Measurements from ENCODE around the gene FSHR.

FSHR gene

DNA sequence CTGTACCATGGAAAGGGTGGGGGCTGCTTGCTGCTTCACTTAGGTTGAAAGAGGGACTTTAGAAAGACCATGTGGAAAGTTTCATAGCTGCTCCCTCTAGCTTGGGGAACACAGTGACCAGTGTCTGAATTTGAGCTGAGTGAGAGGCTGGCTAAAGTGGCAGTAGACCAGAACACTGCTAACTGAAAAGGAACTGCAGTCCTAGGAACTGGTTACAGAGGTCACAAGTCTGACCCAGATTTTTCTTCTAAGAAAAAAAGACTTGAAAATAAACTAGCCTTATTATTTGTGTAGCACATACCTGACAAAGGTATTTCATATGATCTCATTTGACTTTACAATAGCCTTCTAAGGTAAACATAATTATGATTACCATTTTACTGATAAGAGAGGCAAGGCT is 153.6 kb downstream of the FSHR start:
- Histone ChIP-seq H3K36me3 (ENCODE audit: control insufficient read depth, insufficient read depth, low read length) (no peaks in the 10 kb centered on the region), H3K4me1 (ENCODE audit: control insufficient read depth, insufficient read depth, low read length) (no peaks in the 10 kb centered on the region), H3K9me3 (ENCODE audit: control insufficient read depth, insufficient read depth, low read depth, low read length) (no peaks in the 10 kb centered on the region), H3K27ac (ENCODE audit: low read depth, low read length) (no peak overlapping the region), H3K4me3 (ENCODE audit: low read depth, low read length) (no peak overlapping the region), H3K27me3 (ENCODE audit: control insufficient read depth, insufficient read depth, low read length) (no peaks in the 10 kb centered on the region), H3K9ac (ENCODE audit: low read length) (no peak overlapping the region)

DNA sequence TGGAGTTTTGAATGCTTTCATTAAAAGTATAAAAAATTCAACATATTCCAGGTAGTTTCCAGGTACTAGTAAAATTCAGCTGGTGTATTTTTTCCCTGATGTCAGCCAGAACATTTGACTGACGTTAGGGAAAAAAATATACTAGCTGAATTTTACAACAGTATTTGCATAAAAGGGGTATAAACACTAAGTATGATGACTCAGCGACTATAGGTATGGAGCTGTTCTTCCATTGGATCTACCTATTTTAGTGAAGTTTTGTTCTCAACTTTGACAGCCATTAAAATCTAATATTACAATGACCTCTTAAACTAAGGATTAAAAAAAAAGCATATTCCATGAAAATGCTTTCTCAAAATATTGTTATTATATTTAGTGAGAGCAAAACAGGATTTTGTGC is 155.9 kb downstream of the FSHR start:
- Histone ChIP-seq H3K9me3 (ENCODE audit: control insufficient read depth, insufficient read depth, low read depth, low read length) (no peaks in the 10 kb centered on the region), H3K9ac (ENCODE audit: low read length) (no peak overlapping the region), H3K27ac (ENCODE audit: low read depth, low read length) (no peak overlapping the region), H3K27me3 (ENCODE audit: control insufficient read depth, insufficient read depth, low read length) (no peaks in the 10 kb centered on the region), H3K36me3 (ENCODE audit: control insufficient read depth, insufficient read depth, low read length) (no peaks in the 10 kb centered on the region), H3K4me3 (ENCODE audit: low read depth, low read length) (no peak overlapping the region), H3K4me1 (ENCODE audit: control insufficient read depth, insufficient read depth, low read length) (no peaks in the 10 kb centered on the region)

DNA sequence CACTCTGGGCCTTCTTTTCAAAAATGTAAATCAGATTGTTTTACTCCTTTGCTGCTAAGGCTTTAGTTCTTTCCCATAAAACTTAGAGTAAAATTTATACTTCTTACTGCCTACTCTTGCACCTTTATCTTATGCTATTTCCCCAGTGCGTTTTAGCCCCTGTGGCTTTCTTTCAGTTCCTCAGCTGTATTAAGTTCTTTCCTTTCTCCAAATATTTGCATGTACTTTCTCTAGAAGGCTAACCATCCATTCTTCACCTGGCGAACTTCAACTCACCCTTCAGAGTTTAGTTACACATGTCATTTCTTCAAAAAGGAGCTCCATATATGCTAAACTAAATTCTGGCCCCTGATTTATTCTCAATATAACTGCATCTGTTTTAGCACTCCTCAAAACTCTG is 160.7 kb downstream of the FSHR start:
- H3K4me3 ChIP-seq (ENCODE audit: low read depth, low read length) = no peak overlapping the region

DNA sequence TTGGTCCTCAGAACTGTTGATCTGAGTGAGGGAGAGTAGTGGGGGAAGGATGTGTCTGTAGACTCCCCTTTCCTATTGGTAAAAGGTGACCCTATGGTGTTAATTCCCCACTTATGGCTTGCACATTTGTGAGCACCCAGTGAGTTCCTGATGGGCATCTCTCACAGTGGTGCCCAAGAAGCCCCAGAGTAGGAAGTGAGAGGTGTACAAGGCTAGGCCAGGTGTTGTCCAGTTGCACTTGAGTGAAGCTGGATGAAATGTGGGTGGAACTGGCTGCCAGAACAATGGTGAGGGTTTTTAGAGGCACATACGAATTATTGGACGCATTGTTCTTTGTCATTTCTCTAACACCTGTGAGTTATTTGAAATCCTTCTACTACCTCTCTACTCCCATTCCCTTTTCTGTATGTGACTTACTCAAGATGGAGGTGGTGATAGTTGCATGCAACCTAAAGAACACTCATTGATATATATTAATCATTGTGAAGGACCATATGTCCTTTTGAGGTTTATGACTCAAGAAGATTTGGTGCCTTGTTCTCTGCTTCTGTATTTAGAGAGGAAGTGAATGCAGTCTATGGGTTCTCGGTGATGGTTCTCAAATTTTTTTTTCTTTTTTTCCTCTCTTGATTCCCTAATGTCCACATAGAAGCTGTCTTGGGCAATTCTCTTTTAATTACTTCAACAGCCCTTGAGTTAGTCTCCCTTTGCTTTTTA is 162.7 kb downstream of the FSHR start:
- Histone ChIP-seq H3K27ac (ENCODE audit: low read depth, low read length) (no peak overlapping the region), H3K36me3 (ENCODE audit: control insufficient read depth, insufficient read depth, low read length) (no peaks in the 10 kb centered on the region), H3K9me3 (ENCODE audit: control insufficient read depth, insufficient read depth, low read depth, low read length) (no peaks in the 10 kb centered on the region), H3K4me3 (ENCODE audit: low read depth, low read length) (no peak overlapping the region), H3K4me1 (ENCODE audit: control insufficient read depth, insufficient read depth, low read length) (no peaks in the 10 kb centered on the region), H3K27me3 (ENCODE audit: control insufficient read depth, insufficient read depth, low read length) (no peaks in the 10 kb centered on the region), H3K9ac (ENCODE audit: low read length) (no peak overlapping the region)

More for the DNA sequence above, 160.7 kb downstream of the FSHR start:
- no peaks in the 10 kb centered on the region for H3K27me3 ChIP-seq (ENCODE audit: control insufficient read depth, insufficient read depth, low read length)
- no peaks in the 10 kb centered on the region for H3K4me1 ChIP-seq (ENCODE audit: control insufficient read depth, insufficient read depth, low read length)
- no peaks in the 10 kb centered on the region for H3K36me3 ChIP-seq (ENCODE audit: control insufficient read depth, insufficient read depth, low read length)
- no peak overlapping the region for H3K9ac ChIP-seq (ENCODE audit: low read length)
- H3K27ac ChIP-seq (ENCODE audit: low read depth, low read length) = no peak overlapping the region
- H3K9me3 ChIP-seq (ENCODE audit: control insufficient read depth, insufficient read depth, low read depth, low read length) = no peaks in the 10 kb centered on the region

DNA sequence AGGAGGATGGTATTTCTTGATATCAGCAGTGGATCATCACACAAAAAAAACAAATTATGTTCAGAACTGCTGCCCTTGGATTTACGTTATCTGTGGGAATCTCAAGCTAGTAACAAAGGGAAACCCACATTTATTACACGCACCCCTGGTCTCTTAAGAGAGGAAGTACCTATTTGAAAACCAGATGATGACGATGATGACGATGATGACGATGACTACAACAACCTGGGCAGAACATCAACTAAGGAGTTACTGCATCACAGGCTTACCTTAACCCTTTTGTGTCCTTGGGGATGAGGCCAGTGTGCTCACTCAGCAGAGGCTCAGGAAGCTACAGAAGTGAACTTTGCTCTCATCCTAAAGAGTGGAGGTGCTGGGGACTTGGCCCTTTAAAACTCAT is 169.4 kb downstream of the FSHR start:
- Histone ChIP-seq H3K4me3 (ENCODE audit: low read depth, low read length) (no peak overlapping the region), H3K4me1 (ENCODE audit: control insufficient read depth, insufficient read depth, low read length) (no peaks in the 10 kb centered on the region), H3K27me3 (ENCODE audit: control insufficient read depth, insufficient read depth, low read length) (no peaks in the 10 kb centered on the region), H3K9ac (ENCODE audit: low read length) (no peak overlapping the region), H3K36me3 (ENCODE audit: control insufficient read depth, insufficient read depth, low read length) (no peaks in the 10 kb centered on the region), H3K9me3 (ENCODE audit: control insufficient read depth, insufficient read depth, low read depth, low read length) (no peaks in the 10 kb centered on the region), H3K27ac (ENCODE audit: low read depth, low read length) (no peak overlapping the region)

DNA sequence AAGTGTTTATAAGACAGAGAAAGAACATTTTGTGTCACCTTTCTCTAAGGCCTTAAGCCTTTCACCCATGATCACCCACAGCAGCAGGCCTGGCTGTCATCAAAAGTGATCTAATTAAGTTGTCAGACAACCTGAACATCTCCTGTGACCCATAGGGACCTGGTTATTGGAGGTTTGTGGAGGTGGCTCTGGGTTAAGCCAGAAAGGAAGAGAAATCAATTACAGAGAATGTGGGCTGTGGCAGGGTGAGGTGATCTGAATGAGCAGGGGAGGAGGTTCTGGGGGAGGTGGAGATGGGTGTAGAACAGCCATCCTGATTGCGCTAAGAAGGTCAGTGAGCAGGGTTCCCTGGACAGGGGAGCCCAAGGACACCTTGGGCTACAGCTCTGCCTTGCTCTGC is 170.8 kb downstream of the FSHR start:
- no peaks in the 10 kb centered on the region for H3K36me3 ChIP-seq (ENCODE audit: control insufficient read depth, insufficient read depth, low read length)
- H3K4me1 ChIP-seq (ENCODE audit: control insufficient read depth, insufficient read depth, low read length) = no peaks in the 10 kb centered on the region
- H3K4me3 ChIP-seq (ENCODE audit: low read depth, low read length) = no peak overlapping the region
- no peaks in the 10 kb centered on the region for H3K9me3 ChIP-seq (ENCODE audit: control insufficient read depth, insufficient read depth, low read depth, low read length)
- H3K27me3 ChIP-seq (ENCODE audit: control insufficient read depth, insufficient read depth, low read length) = no peaks in the 10 kb centered on the region
- H3K9ac ChIP-seq (ENCODE audit: low read length) = no peak overlapping the region
- no peak overlapping the region for H3K27ac ChIP-seq (ENCODE audit: low read depth, low read length)

DNA sequence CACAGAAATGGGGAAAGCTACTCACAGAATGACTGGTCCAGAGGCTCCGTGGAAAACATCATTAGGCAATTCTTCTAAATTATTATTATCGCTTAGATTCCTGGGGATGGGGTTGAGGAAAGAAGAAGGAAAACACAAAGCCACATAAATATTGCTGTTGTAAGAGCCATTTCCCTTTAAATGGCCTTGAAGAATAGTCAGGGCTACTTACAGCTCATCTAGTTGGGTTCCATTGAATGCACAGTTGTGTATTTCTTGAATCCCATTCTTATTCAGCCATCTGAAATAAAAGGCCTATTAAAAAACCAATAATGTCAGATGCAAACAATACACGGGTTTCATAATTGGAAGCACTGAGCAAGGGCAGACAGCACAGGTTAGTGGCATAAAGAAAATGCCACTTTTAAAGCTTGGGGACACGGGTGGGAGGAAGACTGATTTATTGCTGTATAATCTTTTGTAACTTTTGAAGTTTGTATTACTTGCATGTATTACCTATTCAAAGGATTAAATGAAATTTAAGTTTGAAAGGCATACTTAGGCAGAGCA is 171.4 kb downstream of the FSHR start:
- Histone ChIP-seq H3K9ac (ENCODE audit: low read length) (no peak overlapping the region), H3K36me3 (ENCODE audit: control insufficient read depth, insufficient read depth, low read length) (no peaks in the 10 kb centered on the region), H3K9me3 (ENCODE audit: control insufficient read depth, insufficient read depth, low read depth, low read length) (no peaks in the 10 kb centered on the region), H3K27me3 (ENCODE audit: control insufficient read depth, insufficient read depth, low read length) (no peaks in the 10 kb centered on the region), H3K4me1 (ENCODE audit: control insufficient read depth, insufficient read depth, low read length) (no peaks in the 10 kb centered on the region), H3K4me3 (ENCODE audit: low read depth, low read length) (no peak overlapping the region), H3K27ac (ENCODE audit: low read depth, low read length) (no peak overlapping the region)

DNA sequence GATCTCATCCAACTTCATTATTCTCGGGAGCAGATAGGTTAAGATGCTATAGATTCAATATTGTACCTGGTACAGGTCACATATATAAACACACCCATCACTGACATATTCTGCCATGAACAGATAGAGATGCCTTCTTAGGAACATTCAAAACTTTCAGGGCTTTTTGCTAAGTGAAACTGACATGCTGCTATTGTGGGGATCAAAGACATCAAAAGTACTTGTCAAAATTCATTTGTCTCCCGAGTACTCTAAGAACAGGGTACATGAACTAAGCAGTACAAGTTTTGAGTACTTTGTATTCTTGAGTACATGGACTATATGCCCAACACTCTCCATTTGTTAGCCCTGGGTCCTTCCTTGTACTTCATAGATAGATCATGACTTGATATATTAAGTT is 173.5 kb downstream of the FSHR start:
- H3K27me3 ChIP-seq (ENCODE audit: control insufficient read depth, insufficient read depth, low read length) = no peaks in the 10 kb centered on the region
- H3K9ac ChIP-seq (ENCODE audit: low read length) = no peak overlapping the region
- no peaks in the 10 kb centered on the region for H3K9me3 ChIP-seq (ENCODE audit: control insufficient read depth, insufficient read depth, low read depth, low read length)
- no peaks in the 10 kb centered on the region for H3K36me3 ChIP-seq (ENCODE audit: control insufficient read depth, insufficient read depth, low read length)
- H3K27ac ChIP-seq (ENCODE audit: low read depth, low read length) = no peak overlapping the region
- H3K4me3 ChIP-seq (ENCODE audit: low read depth, low read length) = no peak overlapping the region
- no peaks in the 10 kb centered on the region for H3K4me1 ChIP-seq (ENCODE audit: control insufficient read depth, insufficient read depth, low read length)

DNA sequence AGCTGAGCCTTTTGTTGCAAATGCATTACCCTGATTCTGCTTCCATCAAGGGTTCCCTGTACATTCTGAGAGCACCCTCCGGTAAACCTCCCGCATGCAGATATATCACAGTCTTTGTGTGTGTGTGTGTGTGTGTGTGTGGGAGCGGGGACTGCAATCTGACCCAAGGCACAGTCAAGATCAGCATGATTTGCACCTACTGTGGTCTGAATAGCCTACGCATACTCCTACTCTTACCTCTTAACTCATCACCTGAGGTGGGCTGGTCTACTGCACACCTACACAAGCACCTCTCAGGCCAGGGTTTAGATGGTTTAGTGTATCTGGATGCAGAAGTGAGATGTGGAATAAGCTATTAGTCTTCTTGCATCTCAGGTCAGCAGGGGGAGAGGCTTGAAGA is 174.6 kb downstream of the FSHR start:
- Histone ChIP-seq H3K4me3 (ENCODE audit: low read depth, low read length) (no peak overlapping the region), H3K27me3 (ENCODE audit: control insufficient read depth, insufficient read depth, low read length) (no peaks in the 10 kb centered on the region), H3K9me3 (ENCODE audit: control insufficient read depth, insufficient read depth, low read depth, low read length) (no peaks in the 10 kb centered on the region), H3K9ac (ENCODE audit: low read length) (no peak overlapping the region), H3K27ac (ENCODE audit: low read depth, low read length) (no peak overlapping the region), H3K36me3 (ENCODE audit: control insufficient read depth, insufficient read depth, low read length) (no peaks in the 10 kb centered on the region), H3K4me1 (ENCODE audit: control insufficient read depth, insufficient read depth, low read length) (no peaks in the 10 kb centered on the region)

DNA sequence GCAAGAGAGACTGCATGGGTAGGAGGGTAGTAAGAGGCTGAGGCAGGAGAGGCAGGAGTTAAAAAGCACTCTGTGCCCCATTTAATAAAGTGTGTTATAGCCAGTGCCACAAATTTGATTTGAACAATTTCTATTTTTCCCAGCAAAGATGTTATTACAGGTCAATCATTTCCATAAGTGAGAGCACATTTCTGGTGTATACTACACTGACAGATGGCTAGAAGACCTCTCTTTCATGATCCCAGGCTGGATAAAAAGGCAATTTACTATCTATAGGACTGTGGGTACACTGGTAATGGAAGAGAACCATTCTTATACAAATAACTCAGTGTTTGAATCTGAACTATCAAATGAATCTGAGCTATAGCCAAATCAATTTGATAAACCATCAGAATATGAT is 176.2 kb downstream of the FSHR start:
- Histone ChIP-seq H3K9ac (ENCODE audit: low read length) (no peak overlapping the region), H3K4me3 (ENCODE audit: low read depth, low read length) (no peak overlapping the region), H3K27ac (ENCODE audit: low read depth, low read length) (no peak overlapping the region), H3K9me3 (ENCODE audit: control insufficient read depth, insufficient read depth, low read depth, low read length) (no peaks in the 10 kb centered on the region), H3K4me1 (ENCODE audit: control insufficient read depth, insufficient read depth, low read length) (no peaks in the 10 kb centered on the region), H3K27me3 (ENCODE audit: control insufficient read depth, insufficient read depth, low read length) (no peaks in the 10 kb centered on the region), H3K36me3 (ENCODE audit: control insufficient read depth, insufficient read depth, low read length) (no peaks in the 10 kb centered on the region)

DNA sequence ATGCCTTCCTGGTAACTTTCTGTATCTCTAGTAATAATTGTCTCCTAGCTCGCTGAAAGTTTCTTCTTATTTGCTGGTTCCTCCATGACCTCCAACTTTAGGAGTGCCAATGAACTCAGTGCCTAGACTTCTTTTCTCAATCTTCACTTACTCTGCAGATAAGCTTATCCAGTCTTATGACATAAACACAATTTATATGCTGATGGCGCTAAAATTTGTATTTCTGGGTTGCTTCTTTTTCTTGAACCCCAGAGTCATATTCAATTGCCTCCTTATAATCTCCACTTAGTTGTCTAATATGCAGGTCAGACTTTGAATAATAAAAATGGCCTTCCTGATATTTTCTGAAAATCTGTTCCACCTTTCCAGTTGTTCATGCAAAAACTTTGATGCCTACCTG is 182.5 kb downstream of the FSHR start:
- Histone ChIP-seq H3K4me1 (ENCODE audit: control insufficient read depth, insufficient read depth, low read length) (no peaks in the 10 kb centered on the region), H3K36me3 (ENCODE audit: control insufficient read depth, insufficient read depth, low read length) (no peaks in the 10 kb centered on the region), H3K9me3 (ENCODE audit: control insufficient read depth, insufficient read depth, low read depth, low read length) (no peaks in the 10 kb centered on the region), H3K9ac (ENCODE audit: low read length) (no peak overlapping the region), H3K27ac (ENCODE audit: low read depth, low read length) (no peak overlapping the region), H3K27me3 (ENCODE audit: control insufficient read depth, insufficient read depth, low read length) (no peaks in the 10 kb centered on the region), H3K4me3 (ENCODE audit: low read depth, low read length) (no peak overlapping the region)
